Common myeloid progenitor, CD34-positive (primary cell): ENCODE results near the gene DAD1.

Experiments
- CTCF ChIA-PET: fragments of 350-600 bp; sonication (Branson Sonifier 250); formaldehyde crosslinking; loops from one replicate; lab custom pipeline; 2021; ENCODE audit warnings: antibody characterized with exemption; lab: Charles Lee
- POLR2A ChIA-PET: fragments of 350-600 bp; sonication (Branson Sonifier 250); formaldehyde crosslinking; loops from one replicate; lab custom pipeline; 2021; ENCODE audit warnings: antibody characterized with exemption; lab: Charles Lee
- DNase-seq, 3 donors: peaks; one replicate each; pipeline versions ENCODE4 v3.0.0 to v3.0.0-alpha.2; 2013
- H3K27ac ChIP-seq, 2 experiments: 1 replicate in 1 of 2; 2 replicates in 1 of 2; pipeline ENCODE4 v1.7.0; 2013; ENCODE audit warnings: inconsistent platforms in 2 of 2, low read length in 2 of 2, mild to moderate bottlenecking in 2 of 2, low read depth in 1 of 2, moderate library complexity in 1 of 2; ENCODE audit not compliant: severe bottlenecking in 2 of 2, insufficient read depth in 1 of 2, poor library complexity in 1 of 2
- H3K27me3 ChIP-seq, 5 experiments: replicated peaks in 2 of 5; 1 replicate in 3 of 5; 2 replicates in 2 of 5; pipeline versions ENCODE4 v1.6.1 to v1.7.0; 2013; ENCODE audit warnings: low read length in 4 of 5, mild to moderate bottlenecking in 2 of 5, moderate library complexity in 2 of 5, inconsistent platforms in 1 of 5; ENCODE audit not compliant: insufficient read depth in 5 of 5, control insufficient read depth in 4 of 5
- H3K36me3 ChIP-seq, 4 experiments: 1 replicate in 2 of 4; 2 replicates in 2 of 4; pipeline versions ENCODE4 v1.6.1 to v1.7.0; 2013; ENCODE audit warnings: low read length in 3 of 4, control low read depth in 1 of 4, mild to moderate bottlenecking in 1 of 4; ENCODE audit not compliant: control insufficient read depth in 4 of 4, insufficient read depth in 4 of 4
- H3K4me1 ChIP-seq, 4 experiments: 1 replicate in 3 of 4; 2 replicates in 1 of 4; pipeline versions ENCODE4 v1.6.1 to v1.7.1; 2013; ENCODE audit warnings: low read length in 3 of 4, mild to moderate bottlenecking in 3 of 4, control low read depth in 1 of 4, inconsistent platforms in 1 of 4, moderate library complexity in 1 of 4; ENCODE audit not compliant: control insufficient read depth in 4 of 4, insufficient read depth in 4 of 4; ENCODE audit errors: control extremely low read depth in 1 of 4
- H3K4me3 ChIP-seq, 7 experiments: 1 replicate in 4 of 7; 2 replicates in 3 of 7; pipeline versions ENCODE4 v1.5.1 to v1.7.0; 2013; ENCODE audit warnings: mild to moderate bottlenecking in 7 of 7, low read length in 6 of 7, moderate library complexity in 6 of 7, inconsistent platforms in 2 of 7, low read depth in 2 of 7, control low read depth in 1 of 7; ENCODE audit not compliant: insufficient read depth in 4 of 7, control insufficient read depth in 1 of 7; ENCODE audit errors: extremely low read depth in 1 of 7
- H3K9me3 ChIP-seq, 5 experiments: 1 replicate in 4 of 5; 2 replicates in 1 of 5; pipeline versions ENCODE4 v1.6.1 to v1.7.1; 2013; ENCODE audit warnings: low read length in 4 of 5, mild to moderate bottlenecking in 2 of 5, inconsistent platforms in 1 of 5, low read depth in 1 of 5, moderate library complexity in 1 of 5; ENCODE audit not compliant: control insufficient read depth in 4 of 5, insufficient read depth in 2 of 5; ENCODE audit errors: control extremely low read depth in 1 of 5
- WGBS: methylation state at CpG from one replicate; pipeline ENCODE4 v1.1.5; 2013; ENCODE audit not compliant: insufficient coverage; 5-methylcytosine and 5-hydroxymethylcytosine counted together

The DAD1 gene

DNA sequence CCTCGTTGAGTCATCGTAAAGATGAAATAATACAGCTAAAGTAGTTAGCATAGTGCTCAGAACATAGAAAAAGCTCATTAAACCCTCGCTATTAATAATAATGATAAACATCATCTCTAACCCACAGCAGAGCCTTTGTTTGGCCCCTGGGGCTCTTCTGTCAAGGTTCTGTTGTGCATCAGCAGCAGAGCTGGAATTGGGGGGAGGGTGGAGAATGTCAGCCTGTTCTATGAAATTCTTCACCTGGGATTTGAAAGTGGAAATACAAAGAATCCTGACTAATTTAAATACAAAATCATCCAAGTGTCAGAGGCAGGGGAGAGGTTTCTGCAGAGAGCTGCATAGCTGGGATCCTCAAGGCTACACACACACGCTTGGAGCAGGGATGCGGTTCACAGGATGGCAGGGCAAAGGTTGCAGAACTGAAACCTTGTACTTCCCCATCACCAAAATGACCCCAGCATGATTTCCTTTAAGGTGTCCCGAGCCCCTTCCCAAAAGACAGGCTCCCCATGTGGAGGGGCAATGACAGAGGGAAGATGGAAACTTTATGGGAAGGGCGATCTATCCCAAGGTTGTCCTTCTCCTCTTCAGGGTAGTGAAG lies 71.8 kb downstream of the DAD1 start:
- no peaks in the 10 kb centered on the region for H3K9me3 ChIP-seq
- 93% methylated on average over 6 of the region's 7 CpGs for WGBS
- peaks cover 0 to 3% (median 0%) of the 10 kb centered on the region in 5 experiments for H3K27me3 ChIP-seq
- ChIA-PET POLR2A (no interaction called here), CTCF (interaction anchor here (0.5 to 1.8 kb wide), 5 partner anchors 10 to 47 kb away, joined by 3 to 5 read pairs (median 3); no protein-coding TSS in a partner anchor)
- H3K4me1 ChIP-seq = peaks cover 5 to 20% (median 12%) of the 10 kb centered on the region in 4 experiments
- no peak overlapping the region for H3K4me3 ChIP-seq
- DNase-seq = no peak
- H3K36me3 ChIP-seq = no peaks in the 10 kb centered on the region
- no peak overlapping the region for H3K27ac ChIP-seq

DNA sequence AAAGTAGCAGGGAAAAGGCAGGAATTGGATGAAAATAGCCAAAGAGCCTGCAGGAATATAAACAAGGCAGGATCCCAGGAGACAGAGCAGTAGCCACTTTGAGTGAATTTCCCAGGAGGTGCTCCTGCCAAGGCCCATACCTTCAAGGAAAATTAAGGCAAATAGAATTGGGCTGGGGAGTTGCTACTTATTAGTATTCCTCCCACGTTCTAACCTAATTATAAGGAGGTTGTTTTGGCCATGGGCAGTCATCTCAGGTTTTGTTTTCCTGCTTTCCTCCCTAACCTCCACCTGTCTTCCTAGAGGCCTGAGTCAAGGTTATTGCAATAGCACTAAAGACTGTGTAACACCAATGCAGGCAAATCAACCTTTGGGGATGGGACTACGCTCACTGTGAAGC lies 73.1 kb downstream of the DAD1 start:
- DNase-seq = no peak
- Histone ChIP-seq H3K27ac (no peak overlapping the region), H3K4me3 (no peak overlapping the region), H3K9me3 (no peaks in the 10 kb centered on the region), H3K27me3 (peaks cover 0 to 3% (median 0%) of the 10 kb centered on the region in 5 experiments), H3K4me1 (peaks cover 4 to 14% (median 10%) of the 10 kb centered on the region in 4 experiments), H3K36me3 (no peaks in the 10 kb centered on the region)
- POLR2A ChIA-PET = interaction anchor here (1.3 kb wide), 1 partner anchor 41 kb away, joined by 4 read pairs; no protein-coding TSS in a partner anchor
- 100% methylated on average over 2 of the region's 2 CpGs for WGBS
- CTCF ChIA-PET = interaction anchor here (0.8 to 1.8 kb wide), 3 partner anchors 8 to 39 kb away, joined by 3 to 5 read pairs (median 3); no protein-coding TSS in a partner anchor
